CD14-positive monocyte (primary cell): ENCODE data around the gene NUDCD3. TPM values are rescaled to one million over a fixed set of nuclear protein-coding genes. Genes with fewer than 3 reads are reported as not detected.

Source experiments
- DNase-seq, 3 donors: peaks; one replicate each; pipeline ENCODE4 v3.0.0-alpha.2; 2011 to 2022
- H2AFZ ChIP-seq: 2 replicates; pipeline ENCODE4 v1.6.0; 2012; ENCODE audit warnings: mild to moderate bottlenecking, low read depth, low read length, inconsistent platforms; ENCODE audit not compliant: insufficient read depth, poor library complexity, severe bottlenecking
- H3K27ac ChIP-seq, 2 donors: 1 replicate in 1 of 2; 2 replicates in 1 of 2; pipeline ENCODE4 v1.5.1; 2012 to 2013; ENCODE audit warnings: low read length in 2 of 2, control low read depth in 1 of 2, inconsistent platforms in 1 of 2, low read depth in 1 of 2, mild to moderate bottlenecking in 1 of 2
- H3K27me3 ChIP-seq, 2 donors: one replicate each; pipeline versions ENCODE4 v1.6.0 to v1.6.1; 2011 to 2013; ENCODE audit warnings: low read length in 2 of 2; ENCODE audit not compliant: control insufficient read depth in 2 of 2, insufficient read depth in 2 of 2
- H3K36me3 ChIP-seq, 2 donors: replicated peaks in 1 of 2; 1 replicate in 1 of 2; 2 replicates in 1 of 2; pipeline versions ENCODE4 v1.5.1 to v1.6.1; 2012 to 2013; ENCODE audit warnings: low read length in 2 of 2, control low read depth in 1 of 2, inconsistent platforms in 1 of 2, mild to moderate bottlenecking in 1 of 2; ENCODE audit not compliant: insufficient read depth in 2 of 2, control insufficient read depth in 1 of 2
- H3K4me1 ChIP-seq, 2 donors: 1 replicate in 1 of 2; 2 replicates in 1 of 2; pipeline versions ENCODE4 v1.5.1 to v1.6.1; 2012 to 2013; ENCODE audit warnings: low read length in 2 of 2, control low read depth in 1 of 2, inconsistent platforms in 1 of 2, mild to moderate bottlenecking in 1 of 2, moderate library complexity in 1 of 2; ENCODE audit not compliant: insufficient read depth in 2 of 2, control insufficient read depth in 1 of 2
- H3K4me2 ChIP-seq: replicated peaks from 2 replicates; pipeline ENCODE3; 2012; ENCODE audit warnings: low read length, moderate library complexity, mild to moderate bottlenecking; ENCODE audit not compliant: poor library complexity, severe bottlenecking; ENCODE audit errors: extremely low read depth
- H3K4me3 ChIP-seq, 3 experiments: fragments of 200-600 bp in 1 of 3; sonication (generic) in 1 of 3; replicated peaks in 1 of 3; 1 replicate in 2 of 3; 2 replicates in 1 of 3; pipeline ENCODE4 v1.5.1; 2011 to 2013; ENCODE audit warnings: low read length in 3 of 3, mild to moderate bottlenecking in 3 of 3, control low read depth in 2 of 3, low read depth in 2 of 3, inconsistent platforms in 1 of 3, moderate library complexity in 1 of 3
- H3K79me2 ChIP-seq: 2 replicates; pipeline ENCODE4 v1.6.0; 2012; ENCODE audit warnings: mild to moderate bottlenecking, control low read depth, inconsistent platforms, low read length, moderate library complexity; ENCODE audit not compliant: insufficient read depth
- H3K9ac ChIP-seq: 2 replicates; pipeline ENCODE4 v1.6.0; 2017; ENCODE audit warnings: low read length, mild to moderate bottlenecking; ENCODE audit not compliant: insufficient read depth, poor library complexity, severe bottlenecking
- H3K9me3 ChIP-seq, 2 donors: replicated peaks in 1 of 2; 1 replicate in 1 of 2; 2 replicates in 1 of 2; pipeline versions ENCODE4 v1.5.1 to v1.6.1; 2012 to 2013; ENCODE audit warnings: low read length in 2 of 2, control low read depth in 1 of 2; ENCODE audit not compliant: control insufficient read depth in 1 of 2, insufficient read depth in 1 of 2
- H4K20me1 ChIP-seq: 2 replicates; pipeline ENCODE4 v1.6.0; 2012; ENCODE audit warnings: mild to moderate bottlenecking, low read length, control low read depth, moderate library complexity; ENCODE audit not compliant: insufficient read depth
- H3K27ac Mint-ChIP-seq, 7 donors: one replicate each; pipeline ENCODE4 v1.8.0; 2020; ENCODE audit warnings: mild to moderate bottlenecking in 7 of 7, mixed read lengths in 7 of 7, moderate library complexity in 6 of 7, inconsistent platforms in 2 of 7
- H3K27me3 Mint-ChIP-seq, 3 donors: one replicate each; pipeline ENCODE4 v1.8.0; 2021 to 2022; ENCODE audit warnings: low read depth in 3 of 3, mild to moderate bottlenecking in 3 of 3, mixed read lengths in 3 of 3, moderate library complexity in 3 of 3, inconsistent platforms in 1 of 3
- H3K36me3 Mint-ChIP-seq, 2 donors: one replicate each; pipeline ENCODE4 v1.8.0; 2020; ENCODE audit warnings: mixed read lengths in 2 of 2, inconsistent platforms in 1 of 2, mild to moderate bottlenecking in 1 of 2
- H3K4me1 Mint-ChIP-seq: one replicate; pipeline ENCODE4 v1.8.0; 2020; ENCODE audit warnings: mild to moderate bottlenecking, mixed read lengths
- H3K4me3 Mint-ChIP-seq, 2 donors: one replicate each; pipeline ENCODE4 v1.8.0; 2020; ENCODE audit warnings: mild to moderate bottlenecking in 2 of 2, mixed read lengths in 2 of 2, moderate library complexity in 1 of 2
- H3K9me3 Mint-ChIP-seq, 7 donors: one replicate each; pipeline ENCODE4 v1.8.0; 2020 to 2022; ENCODE audit warnings: mixed read lengths in 7 of 7, mild to moderate bottlenecking in 6 of 7, moderate library complexity in 6 of 7, inconsistent platforms in 2 of 7
- WGBS: methylation state at CpG from one replicate; pipeline ENCODE4 v1.1.5; 2013; ENCODE audit warnings: missing lambda C conversion rate; ENCODE audit not compliant: insufficient coverage; 5-methylcytosine and 5-hydroxymethylcytosine counted together
- intact Hi-C, 2 donors: fragments of 100-400 bp; cut with micrococcal nuclease; formaldehyde crosslinking; loops; one replicate each; pipeline versions ENCODE4 v1.15.0 to v1.15.1; 2023
- polyA plus RNA-seq, 3 donors: library from polyadenylated mRNA; depleted of rRNA in 1 of 3; unstranded in 2 of 3; stranded (reverse) in 1 of 3; fragments of 300-500 nt in 2 of 3; fragments of >200 nt in 1 of 3; fragmentation: Illumina TruSeq in 2 of 3; gene quantifications; 1 replicate in 2 of 3; 2 replicates in 1 of 3; pipeline ENCODE4 v1.2.3, GENCODE V29; 2012 to 2021
- TF ChIP-seq, protein P1 (sequence below): fragments of 200-600 bp; IDR thresholded peaks from one replicate; pipeline ENCODE4 v1.8.0; 2022; ENCODE audit warnings: antibody characterized with exemption, mild to moderate bottlenecking

NUDCD3 gene
- polyA plus RNA-seq, 3 donors, result 13.6 to 26.5 (median 21.6) TPM

DNA sequence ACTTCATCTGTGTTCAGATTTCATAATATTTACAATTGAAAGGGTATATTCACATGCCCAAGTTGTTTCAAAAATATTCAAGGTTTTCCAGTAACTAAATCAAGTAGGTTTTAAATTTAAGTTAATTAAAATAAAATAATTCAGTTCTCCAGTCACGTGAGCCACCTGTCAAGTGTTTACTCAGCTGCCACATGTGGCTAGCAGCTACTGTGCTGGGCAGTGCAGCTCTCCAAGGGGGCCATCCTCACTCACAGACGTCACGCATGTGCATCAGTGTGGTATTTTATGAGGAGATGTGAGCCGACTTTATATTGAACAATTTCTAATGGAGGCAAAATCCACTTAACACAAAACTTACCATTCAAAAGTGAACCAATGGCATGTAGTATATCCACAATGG, 95.4 kb downstream of the NUDCD3 start:
- H3K4me3 Mint-ChIP-seq, result no peak overlapping the region
- Histone ChIP-seq H3K4me1 (no peaks in the 10 kb centered on the region), H3K79me2 (no peaks in the 10 kb centered on the region), H4K20me1 (peaks cover 4% of the 10 kb centered on the region), H3K9ac (no peak overlapping the region), H3K4me3 (no peak overlapping the region), H3K27me3 (no peaks in the 10 kb centered on the region), H2AFZ (no peak overlapping the region), H3K27ac (peak overlapping the region in 1 of 2 donors; percentile 9), H3K4me2 (no peak overlapping the region), H3K36me3 (peaks cover 33 to 71% of the 10 kb centered on the region in 2 donors), H3K9me3 (no peaks in the 10 kb centered on the region)
- H3K4me1 Mint-ChIP-seq, result peaks cover 12% of the 10 kb centered on the region
- H3K36me3 Mint-ChIP-seq, result peaks cover 62 to 69% of the 10 kb centered on the region in 2 donors
- WGBS, result no CpG with 5 or more reads among the region's 4 CpGs
- H3K27ac Mint-ChIP-seq, result peak overlapping the region in 1 of 7 donors; percentile 59
- no peaks in the 10 kb centered on the region for H3K27me3 Mint-ChIP-seq
- TF ChIP-seq, protein P1, sequence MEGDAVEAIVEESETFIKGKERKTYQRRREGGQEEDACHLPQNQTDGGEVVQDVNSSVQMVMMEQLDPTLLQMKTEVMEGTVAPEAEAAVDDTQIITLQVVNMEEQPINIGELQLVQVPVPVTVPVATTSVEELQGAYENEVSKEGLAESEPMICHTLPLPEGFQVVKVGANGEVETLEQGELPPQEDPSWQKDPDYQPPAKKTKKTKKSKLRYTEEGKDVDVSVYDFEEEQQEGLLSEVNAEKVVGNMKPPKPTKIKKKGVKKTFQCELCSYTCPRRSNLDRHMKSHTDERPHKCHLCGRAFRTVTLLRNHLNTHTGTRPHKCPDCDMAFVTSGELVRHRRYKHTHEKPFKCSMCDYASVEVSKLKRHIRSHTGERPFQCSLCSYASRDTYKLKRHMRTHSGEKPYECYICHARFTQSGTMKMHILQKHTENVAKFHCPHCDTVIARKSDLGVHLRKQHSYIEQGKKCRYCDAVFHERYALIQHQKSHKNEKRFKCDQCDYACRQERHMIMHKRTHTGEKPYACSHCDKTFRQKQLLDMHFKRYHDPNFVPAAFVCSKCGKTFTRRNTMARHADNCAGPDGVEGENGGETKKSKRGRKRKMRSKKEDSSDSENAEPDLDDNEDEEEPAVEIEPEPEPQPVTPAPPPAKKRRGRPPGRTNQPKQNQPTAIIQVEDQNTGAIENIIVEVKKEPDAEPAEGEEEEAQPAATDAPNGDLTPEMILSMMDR, result no peak
- peaks cover 0 to 1% (median 0%) of the 10 kb centered on the region in 7 donors for H3K9me3 Mint-ChIP-seq
- intact Hi-C loops, result no loop called here
- DNase-seq, result no peak

DNA sequence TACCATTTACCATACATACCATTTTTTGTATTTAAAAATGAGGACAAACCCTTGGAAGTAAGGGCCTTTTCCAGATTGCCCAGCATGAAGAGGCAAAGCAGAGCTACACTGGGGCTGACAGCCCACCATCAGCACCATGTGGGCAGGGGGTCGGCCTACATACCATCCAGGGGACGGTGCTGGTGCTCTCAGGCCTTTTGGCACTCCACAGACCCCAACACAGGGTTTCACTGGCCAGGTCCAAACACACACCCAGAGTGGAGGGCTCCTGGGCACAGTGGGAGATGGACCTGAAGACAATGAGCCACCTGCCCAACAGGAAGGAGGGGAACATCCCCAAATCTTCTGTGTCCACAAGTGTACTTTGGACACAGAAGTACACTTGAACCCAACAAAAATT, 95.8 kb downstream of the NUDCD3 start:
- no peaks in the 10 kb centered on the region for H3K27me3 Mint-ChIP-seq
- no peak overlapping the region for H3K27ac Mint-ChIP-seq
- H3K4me1 ChIP-seq, result no peaks in the 10 kb centered on the region
- TF ChIP-seq, protein P1, result no peak
- peaks cover 12% of the 10 kb centered on the region for H3K4me1 Mint-ChIP-seq
- no peak overlapping the region for H3K4me3 ChIP-seq
- H3K4me3 Mint-ChIP-seq, result no peak overlapping the region
- H4K20me1 ChIP-seq, result peaks cover 4% of the 10 kb centered on the region
- H3K36me3 ChIP-seq, result peaks cover 34 to 76% of the 10 kb centered on the region in 2 donors
- peaks cover 0 to 1% (median 0%) of the 10 kb centered on the region in 7 donors for H3K9me3 Mint-ChIP-seq
- DNase-seq, result no peak
- H3K4me2 ChIP-seq, result no peak overlapping the region
- no peak overlapping the region for H3K9ac ChIP-seq
- H3K79me2 ChIP-seq, result no peaks in the 10 kb centered on the region
- H3K27me3 ChIP-seq, result no peaks in the 10 kb centered on the region
- WGBS, result 100% methylated on average over 2 of the region's 2 CpGs
- peaks cover 61 to 70% of the 10 kb centered on the region in 2 donors for H3K36me3 Mint-ChIP-seq
- H3K9me3 ChIP-seq, result no peaks in the 10 kb centered on the region
- H3K27ac ChIP-seq, result no peak overlapping the region
- no peak overlapping the region for H2AFZ ChIP-seq
- intact Hi-C loops, result no loop called here
